Gastrocnemius medialis (tissue), 4 donors: ENCODE measurements around the gene PDSS2. TPM values are rescaled to one million over a fixed set of nuclear protein-coding genes. Genes with fewer than 3 reads are reported as not detected.

Source experiments
- ATAC-seq, 2 donors: fragments of 150-250 bp; one replicate each; pipeline ENCODE4 v1.9.1; 2016
- DNase-seq, 2 donors: peaks; one replicate each; pipeline ENCODE4 v3.0.0-alpha.2; 2019
- H3K27ac ChIP-seq, 4 donors: fragments of 200-600 bp; sonication (generic); 1 replicate in 1 of 4; 2 replicates in 3 of 4; pipeline ENCODE4 v1.5.1; 2016 to 2018; ENCODE audit warnings: mild to moderate bottlenecking in 2 of 4, moderate library complexity in 1 of 4
- H3K27me3 ChIP-seq, 3 donors: fragments of 200-600 bp; sonication (generic) in 2 of 3; 1 replicate in 1 of 3; 2 replicates in 2 of 3; pipeline versions ENCODE4 v1.5.1 to v1.6.0; 2016 to 2019; ENCODE audit warnings: mild to moderate bottlenecking in 1 of 3, moderate library complexity in 1 of 3
- H3K36me3 ChIP-seq, 2 donors: fragments of 200-600 bp; sonication (generic) in 1 of 2; one replicate each; pipeline ENCODE4 v1.5.1; 2017 to 2018
- H3K4me1 ChIP-seq, 2 donors: fragments of 200-600 bp; sonication (generic) in 1 of 2; one replicate each; pipeline ENCODE4 v1.5.1; 2016 to 2017; ENCODE audit warnings: mild to moderate bottlenecking in 2 of 2
- H3K4me3 ChIP-seq, 4 donors: fragments of 200-600 bp; sonication (generic) in 3 of 4; 1 replicate in 1 of 4; 2 replicates in 3 of 4; pipeline ENCODE4 v1.5.1; 2016 to 2019; ENCODE audit warnings: mild to moderate bottlenecking in 2 of 4
- H3K9me3 ChIP-seq, 3 donors: fragments of 200-600 bp; sonication (generic) in 2 of 3; 1 replicate in 1 of 3; 2 replicates in 2 of 3; pipeline ENCODE4 v1.5.1; 2016 to 2019
- POLR2A ChIP-seq, 2 donors: fragments of 450-650 bp; IDR thresholded peaks; one replicate each; pipeline ENCODE4 v1.6.1; 2017; ENCODE audit warnings: antibody characterized with exemption in 2 of 2, mild to moderate bottlenecking in 2 of 2, moderate library complexity in 2 of 2
- in situ Hi-C, 4 donors: fragments of 200-750 bp; cut with MboI; loops; one replicate each; pipeline versions ENCODE4 v1.15.0 to v1.8.0; 2017; ENCODE audit warnings: low sequenced_read_pairs in 4 of 4
- intact Hi-C: fragments of 100-400 bp; cut with DNase I; formaldehyde crosslinking; loops from one replicate; pipeline ENCODE4 v1.15.1; 2023; ENCODE audit warnings: low total_unique reads
- total RNA-seq, 4 donors: library from RNA; depleted of rRNA; stranded (reverse); fragments of >200 nt; gene quantifications; one replicate each; pipeline versions ENCODE4 v1.1.0 to v1.2.3, GENCODE V29; 2016
- TF ChIP-seq, protein P1 (sequence below), 5 experiments: fragments of 450-650 bp in 3 of 5; fragments of 200-600 bp in 2 of 5; sonication (generic) in 2 of 5; IDR thresholded peaks in 4 of 5; conservative IDR thresholded peaks in 1 of 5; 1 replicate in 4 of 5; 2 replicates in 1 of 5; pipeline ENCODE4 v1.5.1; 2016 to 2019; ENCODE audit warnings: antibody characterized with exemption in 5 of 5, mild to moderate bottlenecking in 3 of 5, moderate library complexity in 3 of 5

PDSS2 gene
- total RNA-seq, 4 donors from 2014 or later, result 6.6 to 14.3 (median 10.0) TPM

DNA sequence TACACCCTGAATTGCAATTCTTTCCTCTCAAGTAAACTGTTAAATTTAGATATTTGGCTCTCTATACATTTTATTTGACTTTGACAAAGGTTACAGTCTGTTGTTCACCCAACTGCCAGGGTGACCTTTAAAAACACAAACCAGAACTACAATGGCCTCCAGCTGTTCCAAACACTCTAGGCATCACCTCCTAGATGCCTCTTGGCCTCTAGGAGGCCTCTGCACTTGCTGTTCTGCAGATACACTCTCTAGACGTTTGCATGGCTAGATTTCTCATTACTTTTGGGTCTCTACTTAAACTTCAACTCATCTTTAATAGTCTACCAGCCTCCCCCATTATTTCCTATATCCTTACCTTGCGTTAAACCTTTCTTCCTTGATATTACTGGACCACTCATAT lies 241.2 kb downstream of the PDSS2 start:
- in situ Hi-C loops (no loop called here), intact Hi-C loops (no loop called here)
- no peaks in the 10 kb centered on the region for H3K4me1 ChIP-seq
- no peaks in the 10 kb centered on the region for H3K27me3 ChIP-seq
- H3K4me3 ChIP-seq, result no peak overlapping the region
- no peak overlapping the region for H3K27ac ChIP-seq
- TF ChIP-seq POLR2A (IDR thresholded peaks at IDR 0.05), result no peak
- TF ChIP-seq, protein P1, sequence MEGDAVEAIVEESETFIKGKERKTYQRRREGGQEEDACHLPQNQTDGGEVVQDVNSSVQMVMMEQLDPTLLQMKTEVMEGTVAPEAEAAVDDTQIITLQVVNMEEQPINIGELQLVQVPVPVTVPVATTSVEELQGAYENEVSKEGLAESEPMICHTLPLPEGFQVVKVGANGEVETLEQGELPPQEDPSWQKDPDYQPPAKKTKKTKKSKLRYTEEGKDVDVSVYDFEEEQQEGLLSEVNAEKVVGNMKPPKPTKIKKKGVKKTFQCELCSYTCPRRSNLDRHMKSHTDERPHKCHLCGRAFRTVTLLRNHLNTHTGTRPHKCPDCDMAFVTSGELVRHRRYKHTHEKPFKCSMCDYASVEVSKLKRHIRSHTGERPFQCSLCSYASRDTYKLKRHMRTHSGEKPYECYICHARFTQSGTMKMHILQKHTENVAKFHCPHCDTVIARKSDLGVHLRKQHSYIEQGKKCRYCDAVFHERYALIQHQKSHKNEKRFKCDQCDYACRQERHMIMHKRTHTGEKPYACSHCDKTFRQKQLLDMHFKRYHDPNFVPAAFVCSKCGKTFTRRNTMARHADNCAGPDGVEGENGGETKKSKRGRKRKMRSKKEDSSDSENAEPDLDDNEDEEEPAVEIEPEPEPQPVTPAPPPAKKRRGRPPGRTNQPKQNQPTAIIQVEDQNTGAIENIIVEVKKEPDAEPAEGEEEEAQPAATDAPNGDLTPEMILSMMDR (IDR thresholded peaks at IDR 0.05 in 4 of 5, conservative IDR thresholded peaks at IDR 0.05 in 1 of 5), result no peak
- ATAC-seq, result no peak
- no peak for DNase-seq
- no peaks in the 10 kb centered on the region for H3K36me3 ChIP-seq
- no peaks in the 10 kb centered on the region for H3K9me3 ChIP-seq

DNA sequence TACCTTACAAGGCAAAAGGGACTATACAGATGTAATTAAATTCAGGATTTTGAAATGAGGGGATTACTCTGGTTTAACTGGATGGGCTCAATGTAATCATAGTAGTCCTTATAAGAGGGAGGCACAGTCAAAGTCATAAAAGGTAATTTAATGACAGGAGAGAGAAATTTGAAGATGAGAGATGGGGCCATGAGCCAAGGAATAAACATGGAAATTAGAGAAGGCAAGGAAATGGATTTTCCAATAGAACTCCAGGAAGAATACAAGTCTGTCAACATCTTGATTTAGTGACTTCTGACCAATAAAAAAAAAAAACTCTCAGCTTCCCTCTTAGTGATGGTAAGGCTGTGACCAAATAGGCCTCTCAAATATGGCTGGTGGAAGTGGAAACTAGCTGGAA lies 242.1 kb downstream of the PDSS2 start:
- no peaks in the 10 kb centered on the region for H3K9me3 ChIP-seq
- no peak overlapping the region for H3K27ac ChIP-seq
- no peaks in the 10 kb centered on the region for H3K27me3 ChIP-seq
- intact Hi-C loops (no loop called here), in situ Hi-C loops (no loop called here)
- no peak for TF ChIP-seq POLR2A (IDR thresholded peaks at IDR 0.05)
- H3K36me3 ChIP-seq, result no peaks in the 10 kb centered on the region
- ATAC-seq (no peak), DNase-seq (no peak)
- no peak overlapping the region for H3K4me3 ChIP-seq
- H3K4me1 ChIP-seq, result no peaks in the 10 kb centered on the region

DNA sequence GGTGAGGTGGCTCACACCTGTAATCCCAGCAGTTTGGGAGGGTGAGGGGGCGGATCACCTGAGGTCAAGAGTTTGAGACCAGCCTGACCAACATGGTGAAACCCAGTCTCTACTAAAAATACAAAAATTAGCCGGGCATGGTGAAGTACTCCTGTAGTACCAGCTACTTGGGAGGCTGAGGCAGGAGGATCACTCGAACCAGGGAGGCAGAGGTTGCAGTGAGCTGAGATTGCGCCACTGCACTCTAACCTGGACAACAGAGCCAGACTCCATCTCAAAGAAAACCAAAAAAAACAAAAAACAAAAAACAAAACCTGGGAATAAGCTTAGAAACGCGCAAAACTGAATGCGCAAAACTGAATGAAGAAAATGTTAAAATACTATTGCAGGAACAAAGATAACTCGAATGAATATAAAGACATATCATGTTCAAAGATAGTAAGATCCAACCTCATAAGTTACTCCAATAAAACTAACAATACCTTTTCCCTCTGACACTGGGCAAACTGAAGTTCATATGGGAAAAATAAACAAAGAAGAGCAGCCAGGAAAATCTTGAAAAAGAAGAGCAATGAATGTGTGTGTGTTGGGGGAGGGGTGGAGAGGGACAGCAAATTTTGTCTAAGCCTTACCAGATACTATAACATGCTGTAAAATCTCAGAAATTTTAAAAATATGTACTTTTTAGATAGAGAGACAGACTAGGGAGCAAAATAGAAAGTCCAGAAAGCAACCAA lies 243.0 kb downstream of the PDSS2 start:
- Histone ChIP-seq H3K4me1 (no peaks in the 10 kb centered on the region), H3K9me3 (no peaks in the 10 kb centered on the region), H3K4me3 (no peak overlapping the region), H3K36me3 (no peaks in the 10 kb centered on the region), H3K27ac (no peak overlapping the region), H3K27me3 (no peaks in the 10 kb centered on the region)
- ATAC-seq, result no peak
- no peak for TF ChIP-seq POLR2A (IDR thresholded peaks at IDR 0.05)
- TF ChIP-seq, protein P1 (IDR thresholded peaks at IDR 0.05 in 4 of 5, conservative IDR thresholded peaks at IDR 0.05 in 1 of 5), result no peak
- in situ Hi-C loops, result no loop called here
- intact Hi-C loops, result no loop called here
- no peak for DNase-seq

DNA sequence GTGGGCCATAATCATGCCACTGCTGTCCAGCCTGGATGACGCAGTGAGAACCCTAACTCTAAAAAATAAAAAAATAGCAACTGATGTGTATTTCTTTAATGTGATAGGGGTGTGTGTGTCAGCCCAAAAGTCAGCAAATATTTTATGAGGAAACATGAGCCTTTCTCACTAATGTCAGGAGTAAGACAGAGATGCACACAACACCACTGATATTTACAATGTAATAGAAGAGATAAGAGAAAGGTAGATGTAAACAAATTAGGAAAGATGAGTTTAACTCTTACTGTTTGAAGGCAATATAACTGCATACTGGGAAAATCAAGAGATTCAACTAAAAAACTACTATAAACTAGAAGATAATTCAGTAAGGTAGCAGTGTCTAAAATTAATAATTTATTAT lies 244.0 kb downstream of the PDSS2 start:
- Histone ChIP-seq H3K4me1 (no peaks in the 10 kb centered on the region), H3K9me3 (no peaks in the 10 kb centered on the region), H3K27me3 (no peaks in the 10 kb centered on the region), H3K27ac (no peak overlapping the region), H3K4me3 (no peak overlapping the region), H3K36me3 (no peaks in the 10 kb centered on the region)
- no peak for TF ChIP-seq POLR2A (IDR thresholded peaks at IDR 0.05)
- DNase-seq, result no peak
- intact Hi-C loops, result no loop called here
- ATAC-seq, result no peak
- in situ Hi-C loops, result no loop called here

DNA sequence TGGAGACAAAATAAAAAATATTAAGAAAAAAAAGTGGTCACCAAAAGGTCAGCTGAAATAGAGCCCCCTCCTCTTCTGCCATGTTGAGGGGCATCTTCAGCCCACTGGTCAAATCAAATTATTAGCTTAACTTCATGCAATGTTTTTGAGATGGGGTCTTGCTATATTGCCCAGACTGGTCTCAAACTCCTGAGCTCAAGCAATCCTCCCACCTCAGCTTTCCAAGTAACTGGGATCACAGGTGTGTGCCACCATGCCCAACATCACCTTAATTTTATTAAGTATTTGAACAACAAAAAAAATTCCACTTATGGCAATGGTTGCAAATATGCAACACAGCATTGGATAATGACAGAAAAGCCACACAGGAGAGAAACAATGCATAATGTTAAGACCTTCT lies 244.7 kb downstream of the PDSS2 start:
- Histone ChIP-seq H3K36me3 (no peaks in the 10 kb centered on the region), H3K4me3 (no peak overlapping the region), H3K27me3 (no peaks in the 10 kb centered on the region), H3K4me1 (no peaks in the 10 kb centered on the region), H3K27ac (no peak overlapping the region), H3K9me3 (no peaks in the 10 kb centered on the region)
- in situ Hi-C loops, result no loop called here
- DNase-seq (no peak), ATAC-seq (no peak)
- no peak for TF ChIP-seq POLR2A (IDR thresholded peaks at IDR 0.05)
- TF ChIP-seq, protein P1 (IDR thresholded peaks at IDR 0.05 in 4 of 5, conservative IDR thresholded peaks at IDR 0.05 in 1 of 5), result no peak
- intact Hi-C loops, result no loop called here
